ENCODE data around the gene SRSF4.
"Not testable (repeated sequence)": the region's sequence is repeated elsewhere in the genome, so short reads cannot be mapped to it uniquely, and the experiment has no call there.

SRSF4 gene

DNA sequence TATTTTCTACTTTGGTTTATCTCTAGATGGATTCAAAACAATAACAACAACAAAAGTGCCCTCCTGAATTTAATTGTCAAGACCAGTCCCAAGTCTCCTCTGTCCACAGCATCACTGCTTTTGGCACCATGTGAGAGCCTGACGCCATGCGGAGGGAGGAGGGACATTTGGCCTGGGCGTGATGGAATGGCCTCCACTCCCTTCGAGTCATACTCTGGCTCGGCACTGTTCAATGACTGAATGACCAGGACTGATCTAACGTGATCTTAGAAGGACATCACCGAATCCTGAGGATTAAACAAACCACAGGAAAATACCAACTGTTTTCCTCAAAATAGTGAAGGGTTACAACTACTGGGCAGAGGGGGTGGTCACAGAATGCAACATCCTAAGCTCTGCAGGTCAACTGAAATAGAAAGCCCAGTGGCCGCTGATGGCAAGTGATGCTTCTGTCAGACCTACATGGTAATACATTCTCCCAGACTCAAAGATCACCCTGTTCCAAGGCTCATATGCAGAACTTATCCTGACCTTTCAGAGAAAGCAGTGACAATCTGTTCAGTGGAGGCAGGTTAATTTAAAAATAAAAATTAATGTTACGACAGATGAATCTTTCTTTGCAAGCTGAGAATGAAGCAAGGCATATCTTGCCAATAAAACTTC, 19.1 kb downstream of the SRSF4 start:
- DNase-seq, result peak; percentile 5 to 17

DNA sequence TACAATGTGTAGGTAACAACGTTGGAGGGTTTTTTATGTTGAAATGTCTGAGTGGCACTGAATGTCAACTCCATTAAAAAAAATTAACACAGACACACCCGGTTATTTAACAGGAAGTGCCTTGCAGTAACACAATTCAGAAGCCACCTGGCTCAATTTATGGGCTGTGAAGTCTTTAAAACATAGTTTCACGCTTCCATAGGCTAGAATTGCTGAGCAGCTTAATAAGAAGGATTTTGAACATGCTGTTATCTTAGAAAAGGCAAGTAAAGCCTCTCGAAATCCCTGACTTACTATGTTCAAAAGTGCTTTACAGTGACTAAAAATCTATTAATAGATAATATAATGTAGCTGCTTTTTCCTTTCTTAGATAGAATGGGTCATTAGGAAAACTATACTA, 19.7 kb downstream of the SRSF4 start:
- DNase-seq, result no peak

DNA sequence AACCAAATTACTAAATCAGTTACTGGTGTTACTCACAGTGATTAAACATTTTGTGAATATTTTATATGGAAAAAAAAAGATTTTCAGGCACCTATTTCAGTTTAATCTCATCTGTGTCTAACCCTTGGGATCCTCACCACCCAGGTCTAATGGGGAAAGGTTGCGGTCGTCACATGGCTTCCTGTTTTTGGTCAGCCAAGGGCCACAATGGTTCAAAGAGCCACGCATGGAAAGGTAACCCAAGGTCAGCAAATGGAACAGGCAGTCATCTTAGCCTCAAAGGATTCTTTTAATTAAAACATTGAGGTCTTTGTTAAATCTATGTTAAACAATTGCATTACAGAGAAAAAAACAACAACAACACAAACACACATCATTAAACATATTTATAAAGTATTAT, 21.9 kb downstream of the SRSF4 start:
- DNase-seq, result no peak

DNA sequence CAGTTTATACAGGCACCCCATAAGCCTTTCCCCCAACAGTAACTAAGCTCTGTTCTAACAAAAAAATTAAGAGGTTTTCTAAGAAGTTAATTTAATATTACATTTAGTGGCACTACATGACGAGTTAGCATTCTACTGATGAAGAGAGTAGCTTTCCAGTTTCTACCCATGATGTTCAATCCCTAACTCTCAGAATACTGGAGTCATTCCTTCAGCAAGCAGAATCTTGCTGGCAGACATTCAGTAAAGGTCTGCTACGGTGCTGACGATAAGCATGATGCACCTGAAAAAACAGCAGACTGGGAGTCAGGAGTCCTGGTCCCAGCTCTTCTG, 24.5 kb downstream of the SRSF4 start:
- DNase-seq, result no peak

DNA sequence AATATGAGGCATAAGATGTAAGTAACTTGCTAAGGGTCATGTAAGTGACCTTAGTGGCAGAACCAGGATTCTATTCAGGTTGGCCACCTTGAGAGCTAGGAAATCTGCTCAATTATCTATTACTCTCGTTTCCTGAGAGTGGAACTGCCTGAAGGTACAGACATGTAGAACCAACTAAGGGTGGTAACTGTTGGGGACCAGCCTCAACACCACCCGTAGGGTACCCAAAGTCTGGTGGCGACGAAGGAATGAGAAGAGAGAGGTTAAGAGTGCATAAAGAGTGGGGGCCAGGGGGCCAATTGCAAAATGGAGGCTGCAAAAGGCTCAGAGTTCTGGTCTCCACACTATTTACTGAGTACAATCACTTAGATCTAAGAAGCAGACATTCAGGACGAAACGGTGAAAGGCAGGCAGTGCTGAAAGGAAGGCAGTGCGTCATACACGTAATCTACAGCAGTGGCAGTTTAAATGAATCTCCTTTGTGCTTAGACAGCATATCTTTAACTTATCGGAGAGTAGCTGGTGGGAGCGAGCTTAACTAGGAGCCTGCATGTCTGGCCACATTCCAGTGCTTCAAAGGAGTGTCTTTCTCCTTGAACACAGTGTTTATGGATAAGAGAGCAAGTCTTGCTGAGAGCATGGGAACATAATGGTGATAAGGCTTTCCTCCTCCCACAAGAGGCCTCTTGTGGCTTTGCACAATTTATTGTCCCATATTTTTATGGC, 25.0 kb downstream of the SRSF4 start:
- peak; percentile 12 to 13 for DNase-seq

DNA sequence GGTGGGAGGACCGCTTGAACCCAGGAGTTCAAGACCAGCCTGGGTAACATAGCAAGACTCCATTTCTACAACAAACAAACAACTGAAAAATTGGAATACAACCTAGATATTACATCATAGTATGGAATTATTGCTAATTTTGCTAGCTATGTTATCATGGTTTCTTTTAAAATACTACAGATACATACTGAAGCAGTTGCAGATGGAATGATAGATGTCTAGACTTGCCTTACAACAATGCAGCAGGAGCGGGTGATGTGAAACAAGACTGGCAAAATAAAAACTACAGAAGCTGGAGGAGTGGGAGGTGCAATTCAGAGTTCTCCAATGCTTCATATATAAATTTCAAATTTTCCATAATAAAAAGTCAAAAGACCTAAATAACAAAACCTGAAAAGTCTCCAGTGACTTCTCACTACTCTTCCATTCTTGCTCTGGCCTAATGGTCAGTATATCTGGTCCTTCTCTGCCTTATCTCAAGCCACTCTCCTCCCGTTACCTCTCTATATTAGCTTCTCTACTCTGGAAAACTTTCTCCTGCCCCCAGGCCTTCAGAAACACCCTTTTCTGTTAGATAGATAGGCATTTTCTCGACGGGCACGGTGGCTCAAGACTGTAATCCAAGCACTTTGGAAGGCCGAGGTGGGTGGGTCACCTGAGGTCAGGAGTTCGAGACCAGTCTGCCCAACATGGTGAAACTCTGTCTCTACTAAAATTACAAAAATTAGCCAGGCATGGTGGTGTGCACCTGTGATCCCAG, 29.5 kb downstream of the SRSF4 start:
- peak in 1 of 2 experiments; percentile 16 for DNase-seq

DNA sequence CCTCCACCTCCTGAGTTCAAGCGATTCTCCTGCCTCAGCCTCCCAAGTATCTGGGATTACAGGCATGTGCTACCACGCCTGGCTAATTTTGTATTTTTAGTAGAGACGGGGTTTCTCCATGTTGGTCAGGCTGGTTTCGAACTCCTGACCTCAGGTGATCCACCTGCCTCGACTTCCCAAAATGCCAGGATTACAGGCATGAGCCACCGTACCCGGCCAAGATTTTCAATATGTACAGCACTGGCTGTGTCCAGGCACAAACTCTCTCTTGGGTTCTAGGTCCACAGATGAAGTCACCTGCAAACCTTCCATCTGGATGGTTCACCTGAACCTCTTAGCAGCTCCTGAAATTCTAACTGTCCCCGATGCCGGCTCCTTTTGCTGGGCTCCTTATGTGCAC, 31.4 kb downstream of the SRSF4 start:
- not testable (repeated sequence) for DNase-seq

DNA sequence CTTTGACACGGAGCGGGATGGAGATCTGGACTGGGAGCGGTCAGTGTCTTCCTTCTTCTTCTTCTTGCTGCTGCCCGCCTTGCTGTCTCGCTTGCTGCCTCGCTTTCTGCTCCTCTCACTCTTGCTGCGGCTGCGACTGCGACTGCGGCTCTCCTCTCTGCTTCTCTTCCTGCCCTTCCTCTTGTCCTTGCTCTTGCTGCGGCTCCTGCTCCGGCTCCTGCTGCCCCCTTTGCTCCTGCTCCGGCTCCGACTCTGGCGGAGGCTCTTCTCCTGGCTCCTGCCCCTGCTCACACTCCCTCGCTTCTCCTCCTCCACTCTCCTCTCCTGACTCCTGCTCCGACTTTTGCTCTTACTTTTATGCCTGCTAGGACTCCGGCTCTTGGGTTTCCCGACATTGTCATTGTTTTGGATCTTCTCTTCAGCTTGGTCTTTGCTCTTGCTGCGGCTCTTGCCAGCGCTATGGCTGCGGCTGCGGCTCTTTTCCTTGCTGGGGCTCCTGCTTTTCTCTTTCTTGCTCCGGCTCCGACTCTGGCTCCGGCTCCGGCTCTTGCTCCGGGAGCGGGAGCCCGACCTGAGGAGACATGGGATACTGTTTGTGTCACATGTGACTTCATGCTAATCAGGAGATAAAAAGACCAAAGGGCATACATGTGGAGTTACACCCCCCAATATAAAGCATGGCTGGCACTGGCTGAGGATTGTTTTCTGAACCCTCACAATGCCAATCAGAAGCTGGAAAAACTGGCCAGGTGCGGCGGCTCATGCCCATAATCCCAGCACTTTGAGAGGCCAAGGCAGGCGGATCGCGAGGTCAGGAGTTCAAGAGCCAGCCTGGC, 32.8 kb downstream of the SRSF4 start:
- no peak for DNase-seq

DNA sequence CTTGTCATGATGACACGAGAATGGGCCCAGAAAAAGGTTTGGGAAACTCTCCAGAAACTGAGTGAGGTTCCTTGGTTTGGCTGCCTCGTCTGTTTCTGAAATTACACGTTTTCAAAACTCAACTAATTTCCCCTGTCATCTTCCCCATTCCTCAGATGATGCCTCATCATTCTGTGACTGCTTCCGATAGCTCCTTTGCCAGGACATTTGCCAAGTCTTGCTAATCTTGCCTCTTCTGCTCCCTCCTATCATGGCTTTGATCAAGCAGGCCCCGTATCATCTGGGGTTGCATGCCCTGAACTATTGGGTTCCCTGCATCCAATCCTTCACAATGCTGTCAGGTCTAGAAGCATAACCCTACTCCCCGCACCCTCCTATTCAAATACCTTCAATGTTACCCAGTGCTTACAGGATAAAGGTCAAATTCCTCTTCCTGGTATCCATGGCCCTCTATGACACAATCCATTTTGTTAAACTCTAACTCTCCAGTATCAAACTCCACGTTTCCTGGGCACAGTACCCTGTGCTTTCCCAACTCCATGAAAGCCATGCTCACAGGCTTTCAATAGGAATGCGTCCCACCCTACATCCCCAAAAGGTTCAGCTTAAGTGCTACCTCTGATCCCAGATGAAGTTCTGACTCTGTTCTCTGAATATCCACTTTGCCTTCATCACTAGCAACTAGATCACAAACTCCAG, 35.8 kb downstream of the SRSF4 start:
- no peak for DNase-seq

DNA sequence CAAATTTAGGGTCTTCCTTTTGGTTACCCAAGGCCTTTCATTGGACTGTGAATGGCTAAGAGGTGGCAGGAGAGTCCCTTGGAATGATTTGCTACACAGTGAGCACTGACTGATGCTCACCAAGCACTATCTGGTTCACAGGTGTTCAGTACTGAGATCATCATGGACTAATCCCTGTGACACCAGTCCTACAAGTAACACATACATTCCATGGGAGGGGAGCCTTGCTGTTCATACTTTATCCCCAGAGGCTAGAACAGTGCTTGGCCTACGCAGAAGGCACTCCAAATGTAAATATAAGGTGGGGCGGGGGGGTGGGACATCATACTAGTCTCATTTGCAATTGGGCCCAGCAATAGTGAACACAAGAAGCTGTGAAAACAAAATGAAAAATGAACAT, 37.5 kb downstream of the SRSF4 start:
- no peak for DNase-seq

DNA sequence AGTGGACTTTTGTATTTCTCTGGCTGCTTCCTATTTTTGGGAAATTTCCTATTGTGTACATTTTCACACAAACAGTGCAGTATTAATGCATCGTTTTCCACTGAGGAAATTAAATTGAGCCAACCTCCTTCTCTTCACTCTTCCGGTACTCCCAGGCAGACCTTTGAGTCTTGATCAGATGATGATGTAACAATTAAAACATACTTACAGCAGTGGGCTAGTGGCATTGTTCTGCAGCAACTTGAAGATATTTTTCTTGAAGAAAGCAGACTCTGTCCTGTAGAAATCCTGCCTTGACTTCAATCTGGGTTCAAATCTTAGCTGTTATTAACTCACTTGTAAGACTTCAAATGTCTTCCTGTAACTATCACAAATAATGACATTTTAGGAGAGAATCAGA, 39.0 kb downstream of the SRSF4 start:
- no peak for DNase-seq

DNA sequence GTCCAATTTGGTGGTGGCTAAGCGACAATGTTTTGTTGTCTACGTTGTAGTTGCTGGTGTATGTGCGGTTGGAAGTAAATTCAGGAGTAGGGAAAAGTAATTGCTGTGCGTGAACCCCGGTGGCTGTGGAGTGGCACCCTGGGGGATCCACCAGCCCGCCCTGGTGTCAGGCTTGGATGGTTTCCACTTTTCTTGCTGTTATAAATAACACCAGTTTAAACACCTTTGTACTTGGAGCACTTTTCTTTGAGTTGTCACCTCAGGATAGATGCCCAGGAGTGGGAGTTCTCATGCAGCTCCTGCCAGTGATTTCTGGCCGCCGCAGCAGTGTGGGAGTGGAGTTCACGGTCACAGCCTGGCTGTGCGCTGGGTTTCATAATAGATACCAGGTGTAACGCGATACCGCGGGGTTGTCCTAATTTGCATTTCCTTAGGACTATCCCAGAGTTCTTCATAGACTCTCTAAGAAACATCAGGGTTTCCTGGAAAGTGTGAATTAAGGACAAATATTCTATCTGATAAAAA, 45.2 kb downstream of the SRSF4 start:
- DNase-seq, result no peak

DNA sequence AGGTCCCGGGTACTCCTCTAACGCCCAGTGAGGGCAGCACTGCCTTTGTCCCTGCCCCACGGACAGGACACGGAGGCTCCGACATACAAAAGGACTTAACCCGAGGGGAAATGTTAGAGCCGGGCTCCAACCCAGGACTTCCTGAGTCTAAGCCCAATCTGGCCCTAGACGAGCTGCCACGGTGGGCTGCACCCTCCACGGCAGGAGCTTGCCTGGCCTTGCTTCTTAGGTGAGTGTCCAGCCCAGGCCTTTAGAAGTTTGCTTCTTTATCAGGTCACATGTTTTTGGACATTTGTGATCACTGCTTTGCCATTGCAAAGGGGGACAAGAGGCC, 47.0 kb downstream of the SRSF4 start:
- no peak for DNase-seq

DNA sequence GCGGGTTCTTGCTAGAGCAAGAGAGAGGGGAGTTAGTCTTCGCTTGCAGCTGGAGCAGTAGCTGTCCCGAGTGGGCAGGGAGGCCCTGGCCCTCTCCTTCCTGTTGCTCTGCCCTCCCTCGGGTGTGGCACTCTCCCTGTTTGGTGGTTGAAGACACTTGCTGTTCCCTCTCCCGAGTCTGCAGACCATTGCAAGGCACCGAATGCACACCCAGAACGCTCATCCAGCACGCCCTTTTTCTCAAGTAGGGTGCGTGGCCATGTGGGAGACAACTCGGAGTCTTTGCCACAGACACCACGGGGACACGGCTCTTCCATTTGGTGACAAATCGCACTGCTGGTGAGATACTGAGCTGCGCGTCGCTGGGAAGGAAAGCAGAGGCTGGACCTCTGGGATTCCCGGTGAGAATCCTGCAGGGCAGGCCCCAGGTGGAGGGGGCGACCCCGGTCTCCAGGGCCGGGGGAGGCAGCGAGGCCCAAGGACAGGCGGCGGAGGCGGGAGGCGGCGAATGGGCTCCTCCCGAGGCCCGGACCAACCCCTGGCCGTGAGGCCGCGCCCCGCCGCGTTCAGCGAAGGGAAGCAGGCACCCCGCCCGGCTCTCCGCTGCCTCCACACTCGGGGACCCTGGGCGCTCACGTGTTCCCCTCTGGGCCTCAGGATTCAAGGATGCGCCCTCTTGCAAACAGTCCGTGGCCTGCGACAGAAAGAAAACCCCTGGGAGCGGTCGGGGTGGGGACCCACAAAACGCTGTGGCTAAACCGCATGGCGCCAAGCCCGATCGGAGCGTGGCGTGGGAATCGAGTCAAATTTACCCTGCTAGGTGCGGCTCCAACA, 47.6 kb downstream of the SRSF4 start:
- DNase-seq, result no peak

DNA sequence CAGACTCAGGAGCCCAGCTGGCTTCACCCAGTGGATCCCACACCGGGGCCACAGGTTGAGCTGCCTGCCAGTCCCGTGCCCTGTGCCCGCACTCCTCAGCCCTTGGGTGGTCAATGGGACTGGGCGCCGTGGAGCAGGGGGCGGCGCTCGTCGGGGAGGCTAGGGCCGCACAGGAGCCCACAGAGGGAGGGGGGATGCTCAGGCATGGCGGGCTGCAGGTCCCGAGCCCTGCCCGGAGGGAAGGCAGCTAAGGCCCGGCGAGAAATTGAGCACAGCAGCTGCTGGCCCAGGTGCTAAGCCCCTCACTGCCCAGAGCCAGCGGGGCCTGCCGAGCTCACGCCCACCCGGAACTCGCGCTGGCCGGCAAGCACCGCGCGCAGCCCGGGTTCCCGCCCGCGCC, 50.6 kb downstream of the SRSF4 start:
- not testable (repeated sequence) for DNase-seq

DNA sequence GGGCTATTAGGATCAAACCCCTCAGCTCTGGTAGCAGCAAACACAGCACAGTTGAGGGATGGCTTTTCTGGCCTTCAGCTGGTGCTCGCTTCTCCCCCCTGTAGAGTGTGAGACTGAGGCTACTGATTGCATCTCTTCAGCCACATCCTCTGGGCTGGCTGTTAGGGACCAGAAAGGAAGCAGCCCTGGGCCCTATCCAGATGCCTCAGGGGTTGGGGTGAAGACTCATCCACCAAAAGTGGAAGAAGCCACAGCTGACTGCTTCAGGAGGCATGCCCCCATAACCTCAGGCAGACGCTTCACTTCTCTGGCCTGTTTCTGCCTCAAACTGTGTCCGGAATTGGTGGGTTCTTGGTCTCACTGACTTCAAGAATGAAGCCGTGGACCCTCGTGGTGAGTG, 51.8 kb downstream of the SRSF4 start:
- no peak for DNase-seq

DNA sequence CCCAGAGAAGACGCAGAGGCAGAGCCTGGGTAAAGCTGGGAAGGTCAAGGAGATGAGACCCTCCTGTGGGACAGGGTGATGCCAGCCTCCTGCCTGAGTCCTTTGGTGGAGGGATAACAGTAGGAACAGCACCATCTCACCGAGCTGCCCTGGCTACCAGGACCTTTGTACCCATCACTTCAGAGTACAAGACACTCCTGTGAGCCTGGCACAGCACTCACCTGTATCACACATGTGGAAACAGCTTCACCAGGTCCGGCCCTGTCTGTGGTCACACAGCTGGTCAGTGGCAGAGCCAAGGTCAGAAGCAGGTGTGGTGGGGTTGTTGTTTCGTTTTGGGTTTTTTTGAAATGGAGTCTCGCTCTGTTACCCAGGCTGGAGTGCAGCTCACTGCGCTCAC, 53.0 kb downstream of the SRSF4 start:
- no peak for DNase-seq

DNA sequence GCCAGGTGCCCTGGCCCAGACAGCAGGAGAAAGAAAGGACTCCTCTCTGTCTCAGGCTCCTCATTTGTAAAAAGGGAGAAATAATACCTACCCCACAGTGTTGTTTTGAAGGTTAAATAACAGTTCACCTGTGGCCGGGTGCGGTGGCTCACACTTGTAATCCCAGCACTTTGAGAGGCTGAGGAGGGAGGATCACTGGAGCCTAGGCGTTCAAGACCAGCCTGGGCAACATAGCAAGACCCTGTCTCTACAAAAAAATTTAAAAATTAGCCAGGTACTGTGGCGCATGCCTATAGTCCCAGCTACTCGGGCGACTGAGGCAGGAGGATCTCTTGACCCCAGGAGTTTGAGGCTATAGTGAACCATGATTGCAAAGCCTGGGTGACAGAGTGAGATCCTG, 55.5 kb downstream of the SRSF4 start:
- DNase-seq, result no peak

DNA sequence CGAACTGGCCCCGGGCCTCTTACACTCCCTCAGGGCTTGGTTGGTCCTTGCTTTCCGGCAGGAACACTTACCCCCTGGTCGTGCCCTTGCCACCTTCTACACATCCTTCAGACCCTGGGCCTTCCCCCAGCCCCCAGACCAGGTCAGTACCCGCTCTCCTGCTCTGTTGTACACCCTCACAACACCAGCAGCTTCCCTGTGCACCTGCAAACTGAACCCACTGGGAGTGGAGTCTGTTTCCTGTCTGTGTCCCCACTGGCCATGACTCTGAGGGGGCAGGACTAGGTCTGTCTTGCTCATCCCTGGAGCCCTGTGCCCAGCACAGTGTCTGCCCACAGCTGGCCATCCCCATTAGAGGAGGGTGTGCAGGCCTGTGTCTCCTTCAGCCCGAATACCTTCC, 55.9 kb downstream of the SRSF4 start:
- no peak for DNase-seq

DNA sequence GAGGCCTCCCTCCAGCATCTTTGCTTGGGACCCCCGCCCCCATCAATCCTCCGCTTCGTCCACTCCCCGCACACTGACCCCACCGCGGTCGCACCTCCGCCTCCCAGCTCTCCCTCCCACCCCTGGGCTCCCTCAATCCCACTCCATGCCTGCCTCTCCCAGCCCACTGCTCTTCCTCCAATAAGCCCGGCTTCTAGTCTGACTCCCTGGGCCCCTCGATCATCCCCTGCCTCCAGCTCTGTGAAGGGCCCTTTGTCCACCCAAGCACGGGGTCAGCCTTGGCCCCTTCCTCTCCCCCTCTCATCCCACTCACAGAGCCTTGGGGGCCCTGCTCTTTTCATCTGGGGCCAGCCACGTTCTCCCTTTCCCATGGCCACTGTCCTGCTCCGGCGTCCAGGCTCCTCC, 56.5 kb downstream of the SRSF4 start:
- no peak for DNase-seq

Data from activated T-cell treated with anti-CD3 and anti-CD28 coated beads, Interleukin-2, amount 50 U/mL, for 48 hours (primary cell).